Fibroblast of the aortic adventitia (primary cell): ENCODE measurements around the gene PFKFB4. TPM values are rescaled to one million over a fixed set of nuclear protein-coding genes. Genes with fewer than 3 reads are reported as not detected.

Source experiments
- DNase-seq: peaks from one replicate; pipeline ENCODE4 v3.0.0-alpha.2; 2010; ENCODE audit warnings: low read depth
- H3K4me3 ChIP-seq: 2 replicates; pipeline ENCODE4 v1.5.1; 2011; ENCODE audit warnings: low read depth, mild to moderate bottlenecking, control low read depth, low read length, moderate library complexity
- CTCF ChIP-seq: IDR thresholded peaks from 2 replicates; pipeline ENCODE4 v1.5.1; 2011; ENCODE audit warnings: mild to moderate bottlenecking, low read length, control low read depth, inconsistent platforms; ENCODE audit not compliant: insufficient read depth
- total RNA-seq: library from RNA; depleted of rRNA; stranded (reverse); fragments of >200 nt; gene quantifications from 2 replicates; pipeline ENCODE4 v1.2.3, GENCODE V29; 2012; ENCODE audit warnings: low replicate concordance

PFKFB4 gene
- total RNA-seq, 1 donor, result 4.7 TPM

DNA sequence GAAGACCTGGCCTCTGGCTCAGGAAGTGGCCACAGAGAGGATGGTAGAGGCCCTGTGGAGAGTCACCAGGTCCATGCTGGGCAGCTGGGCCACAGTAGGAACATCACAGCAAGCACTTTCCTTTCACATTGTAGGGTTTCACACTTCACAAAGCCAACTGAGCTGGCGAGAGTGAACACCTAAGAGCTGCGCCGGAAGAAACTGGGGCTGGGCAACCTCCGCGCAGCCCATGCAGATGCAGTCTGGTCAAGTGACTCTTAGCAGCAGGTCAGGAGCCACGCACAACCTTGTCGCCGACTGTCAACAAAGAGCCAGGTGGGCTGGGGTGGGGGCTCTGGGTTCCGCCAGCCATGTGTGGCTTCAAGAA lies 37.3 kb downstream of the PFKFB4 start:
- TF ChIP-seq CTCF, result no peak
- DNase-seq, result no peak

DNA sequence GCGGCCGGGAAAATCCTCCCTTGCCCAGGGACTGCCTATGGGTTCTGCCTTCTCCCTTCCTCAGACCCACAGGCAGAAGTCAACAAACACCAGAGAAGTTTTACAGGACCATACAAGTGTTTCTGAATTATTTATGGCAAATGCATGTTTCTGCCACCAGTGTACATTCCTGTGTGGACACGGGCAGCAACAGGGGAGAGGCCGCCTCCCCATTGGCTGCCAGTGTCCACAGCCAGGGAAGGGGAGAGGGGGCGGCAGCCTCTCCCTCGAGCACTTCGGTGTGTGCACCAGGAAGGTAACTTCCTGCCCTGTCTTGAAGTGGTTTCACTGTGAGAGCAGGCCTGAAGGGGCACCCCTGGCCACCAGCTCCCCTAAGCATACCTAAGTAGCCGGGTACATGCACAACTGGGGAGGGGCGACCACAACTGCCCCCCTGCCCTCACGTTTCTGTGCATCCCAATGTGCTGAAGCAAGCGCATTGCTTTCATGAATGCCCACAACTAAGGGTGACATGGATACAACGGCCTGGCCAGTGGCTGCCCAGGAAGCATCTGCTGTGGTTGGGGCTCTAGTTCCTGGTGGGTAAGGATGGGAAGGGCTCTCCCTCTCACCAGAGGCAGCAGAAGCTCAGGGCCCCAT lies 37.8 kb downstream of the PFKFB4 start:
- DNase-seq, result no peak

More for the DNA sequence above, 37.3 kb downstream of the PFKFB4 start:
- H3K4me3 ChIP-seq, result no peak overlapping the region

DNA sequence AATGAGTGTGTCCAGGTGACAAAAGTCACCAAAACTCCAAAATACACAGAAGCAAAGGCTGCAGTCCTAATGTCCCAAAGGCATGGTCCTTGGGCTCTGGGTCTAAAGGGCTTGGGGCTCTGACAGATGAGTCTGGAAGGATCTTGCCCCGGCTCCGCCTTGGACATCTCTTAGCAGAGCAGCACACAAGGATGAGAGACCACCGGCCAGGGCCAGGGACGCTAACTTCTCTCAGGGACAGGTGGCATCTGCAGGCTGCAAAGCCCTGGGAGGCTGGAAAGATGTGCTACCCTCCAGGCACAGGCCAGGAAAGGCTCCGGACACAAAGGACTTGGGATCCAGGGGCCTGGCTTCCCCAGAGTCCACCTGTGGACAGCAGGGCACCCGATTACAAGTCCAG lies 38.5 kb downstream of the PFKFB4 start:
- H3K4me3 ChIP-seq, result no peak overlapping the region
- no peak for DNase-seq
- TF ChIP-seq CTCF, result no peak

More for the DNA sequence above, 37.8 kb downstream of the PFKFB4 start:
- TF ChIP-seq CTCF, result no peak
- no peak overlapping the region for H3K4me3 ChIP-seq

GRCh38 chr3:48516571-48516970 lies 40.0 kb downstream of the PFKFB4 start:
- no peak overlapping the region for H3K4me3 ChIP-seq
- no peak for TF ChIP-seq CTCF
- DNase-seq, result no peak

DNA sequence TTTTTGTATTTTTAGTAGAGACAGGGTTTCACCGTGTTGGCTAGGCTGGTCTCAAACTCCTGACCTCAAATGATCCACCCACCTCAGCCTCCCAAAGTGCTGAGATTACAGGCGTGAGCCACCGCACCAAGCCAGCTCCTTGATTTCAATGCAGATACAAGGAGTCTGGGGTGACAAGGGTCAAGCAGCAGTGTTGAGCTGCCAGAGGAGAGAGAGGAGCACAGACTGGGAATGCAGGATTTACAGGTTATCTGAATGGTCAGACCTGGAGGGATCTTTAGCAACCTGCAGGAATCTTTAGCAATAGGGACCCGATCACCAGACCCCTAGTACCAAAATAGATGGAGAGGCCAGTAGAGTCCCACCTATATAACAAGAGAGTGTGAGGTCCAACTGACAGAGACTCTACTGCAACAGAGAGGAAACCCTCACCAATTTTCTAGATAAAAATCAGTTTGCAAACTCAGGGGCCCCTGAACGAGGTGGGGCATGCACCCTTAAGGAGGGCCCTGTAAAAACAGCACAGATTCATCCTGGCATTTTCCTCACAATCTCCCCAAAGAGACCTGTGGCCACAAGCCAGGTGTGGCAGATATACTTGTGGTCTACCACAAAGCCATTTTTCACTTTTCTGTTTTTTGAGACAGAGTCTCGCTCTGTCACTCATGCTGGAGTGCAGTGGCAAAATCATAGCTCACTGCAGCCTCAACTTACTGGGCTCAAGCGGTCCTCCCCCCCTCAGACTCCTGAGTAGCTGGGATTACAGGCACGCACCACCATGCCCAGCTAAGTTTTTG lies 42.0 kb downstream of the PFKFB4 start:
- H3K4me3 ChIP-seq, result no peak overlapping the region
- no peak for DNase-seq
- no peak for TF ChIP-seq CTCF

GRCh38 chr3:48511551-48511950 lies 45.1 kb downstream of the PFKFB4 start:
- no peak for DNase-seq
- no peak overlapping the region for H3K4me3 ChIP-seq
- TF ChIP-seq CTCF, result no peak
